Stimulated activated CD4-positive, alpha-beta T cell treated with anti-CD3 and anti-CD28 coated beads, TNF-alpha, amount 100 ng/mL, for 24 hours (primary cell): ENCODE results near the gene LCE1A.

ENCODE experiments used
- DNase-seq, 3 experiments: peaks; one replicate each; pipeline ENCODE4 v3.0.0-alpha.2; 2020; ENCODE audit warnings: low read depth in 3 of 3

The LCE1A gene, protein sequence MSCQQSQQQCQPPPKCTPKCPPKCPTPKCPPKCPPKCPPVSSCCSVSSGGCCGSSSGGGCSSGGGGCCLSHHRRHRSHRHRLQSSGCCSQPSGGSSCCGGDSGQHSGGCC

DNA sequence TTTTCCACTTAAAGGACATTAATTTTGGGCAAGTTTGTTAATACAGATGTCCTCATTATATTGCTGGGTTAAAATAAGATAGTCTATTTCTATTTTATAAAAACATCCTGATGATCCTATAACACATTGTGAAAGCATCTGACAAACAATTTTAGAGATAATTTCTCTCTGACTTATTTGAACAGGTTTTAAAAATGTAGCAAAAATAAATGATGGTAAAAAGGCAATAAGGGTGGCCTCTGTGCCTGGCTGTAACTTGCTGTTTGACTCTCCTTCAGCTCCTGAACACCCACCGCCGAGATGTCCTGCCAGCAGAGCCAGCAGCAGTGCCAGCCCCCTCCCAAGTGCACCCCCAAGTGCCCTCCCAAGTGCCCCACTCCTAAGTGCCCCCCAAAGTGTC lies at the start of gene LCE1A:
Gene LCE1A (plus strand): TSS at position 301 of the 400 bp plus-strand sequence. CDS start 0 bp downstream, at position 301.
- no peak for DNase-seq

DNA sequence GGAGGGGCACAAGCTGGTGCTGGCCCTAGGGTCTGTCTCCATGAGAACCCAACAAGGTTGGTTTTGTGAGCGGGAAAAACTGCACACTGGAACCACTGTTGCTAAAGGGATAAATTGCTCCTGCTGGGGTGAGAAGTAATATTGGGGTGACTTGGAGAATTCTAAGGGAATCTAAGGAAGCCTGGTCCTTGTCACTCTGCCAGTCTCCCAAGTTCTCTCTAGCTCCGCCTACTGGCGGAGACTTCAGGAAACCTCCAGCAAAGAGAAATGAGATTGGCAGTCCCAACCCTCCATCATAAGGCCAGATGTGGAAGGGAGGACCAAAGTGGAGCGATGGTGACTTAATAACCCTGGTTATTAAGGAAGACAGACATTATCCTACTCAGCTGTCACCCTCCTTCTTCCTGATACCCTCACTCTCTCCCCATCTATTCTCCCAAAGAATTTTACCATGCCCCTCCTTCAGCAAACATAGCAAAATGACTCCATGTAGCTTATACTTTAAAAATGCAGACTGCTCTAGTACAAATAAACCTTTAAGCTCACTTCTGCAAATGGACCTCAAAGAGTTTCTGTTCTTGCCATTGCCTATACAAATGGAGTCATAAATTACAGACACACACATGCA lies 49.6 kb upstream of the LCE1A start:
- DNase-seq, result no peak

DNA sequence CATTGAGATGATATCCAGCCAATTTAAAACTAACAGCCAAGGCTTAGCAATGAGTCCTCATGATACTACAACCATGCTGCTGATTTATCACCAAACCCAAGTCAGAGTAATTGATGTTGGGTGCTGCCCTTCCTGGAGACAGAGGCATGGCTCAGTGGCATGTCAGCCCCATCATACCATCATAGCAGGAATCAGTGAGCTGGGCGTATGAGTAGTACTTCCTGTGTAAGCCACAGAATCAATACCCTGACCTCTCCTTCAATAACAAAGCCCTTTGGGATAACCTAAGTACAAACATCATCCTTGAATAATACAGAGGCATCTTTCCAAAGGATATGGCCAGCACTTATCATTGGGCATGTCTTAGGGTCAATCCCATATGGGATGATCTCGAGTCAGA lies 44.2 kb upstream of the LCE1A start:
- DNase-seq, result no peak

DNA sequence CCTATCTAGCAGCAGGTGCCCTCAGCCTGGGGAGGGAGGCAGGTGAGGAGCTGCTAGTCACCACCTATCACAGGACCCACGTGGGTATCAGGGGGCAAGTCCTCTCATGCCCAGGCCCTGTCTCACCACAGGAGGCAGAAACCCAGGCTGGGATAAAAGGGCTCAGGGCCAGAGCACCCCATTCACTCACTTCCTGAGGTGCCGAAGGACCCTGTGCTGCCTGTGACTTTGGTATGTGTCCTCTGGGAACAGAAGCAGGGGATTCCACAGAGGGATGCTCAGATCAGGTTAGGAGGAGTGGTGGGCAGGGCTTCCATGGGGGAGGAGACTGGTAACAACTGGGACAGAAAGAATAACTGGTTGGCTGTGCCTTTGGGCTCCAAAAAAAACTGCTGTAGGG lies 41.2 kb upstream of the LCE1A start, which contains the start of gene LCE1E:
Gene LCE1E (plus strand): TSS at position 181 of the 400 bp plus-strand sequence. CDS start 1,043 bp downstream, outside the sequence.
- no peak for DNase-seq

DNA sequence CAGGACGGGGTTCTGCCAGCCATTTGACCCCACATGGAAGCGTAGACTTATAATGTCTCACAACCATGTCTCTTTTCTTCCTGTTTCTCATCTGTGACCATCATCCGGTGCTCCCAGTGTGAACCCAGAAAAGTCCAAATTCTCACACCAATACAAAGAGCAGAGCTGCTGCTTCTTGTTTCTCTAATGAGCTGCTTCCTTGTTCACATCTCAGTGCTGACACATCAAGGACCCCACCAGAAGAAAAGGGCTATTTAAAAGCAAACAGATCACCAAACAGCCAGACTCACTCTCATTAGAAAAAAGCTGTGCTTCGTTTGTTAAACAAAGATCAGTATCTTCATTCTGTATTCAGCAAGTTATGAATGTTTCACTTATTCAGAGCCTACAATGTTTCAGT lies 31.6 kb upstream of the LCE1A start:
- no peak for DNase-seq

DNA sequence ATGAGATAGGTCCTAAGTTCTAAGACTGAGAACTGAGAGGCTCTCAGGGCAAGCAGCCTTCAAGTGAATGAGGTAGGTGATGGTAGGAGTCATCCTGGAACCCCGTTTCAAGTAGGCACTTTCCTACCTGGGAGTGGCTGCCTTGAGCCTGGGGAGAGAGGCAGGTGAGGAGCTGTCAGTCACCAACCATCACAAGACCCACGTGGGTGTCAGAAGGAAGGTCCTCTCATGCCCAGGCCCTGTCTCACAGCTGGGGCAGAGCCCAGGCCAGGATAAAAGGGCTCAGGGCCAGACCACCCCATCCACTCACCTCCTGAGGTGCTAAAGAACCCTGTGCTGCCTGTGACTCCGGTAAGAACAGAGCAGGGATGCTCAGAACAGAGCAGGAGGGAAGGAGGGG lies 30.9 kb upstream of the LCE1A start, which contains the start of gene LCE1D:
Gene LCE1D (plus strand): TSS at position 301 of the 400 bp plus-strand sequence. CDS start 1,074 bp downstream, outside the sequence.
- no peak for DNase-seq

DNA sequence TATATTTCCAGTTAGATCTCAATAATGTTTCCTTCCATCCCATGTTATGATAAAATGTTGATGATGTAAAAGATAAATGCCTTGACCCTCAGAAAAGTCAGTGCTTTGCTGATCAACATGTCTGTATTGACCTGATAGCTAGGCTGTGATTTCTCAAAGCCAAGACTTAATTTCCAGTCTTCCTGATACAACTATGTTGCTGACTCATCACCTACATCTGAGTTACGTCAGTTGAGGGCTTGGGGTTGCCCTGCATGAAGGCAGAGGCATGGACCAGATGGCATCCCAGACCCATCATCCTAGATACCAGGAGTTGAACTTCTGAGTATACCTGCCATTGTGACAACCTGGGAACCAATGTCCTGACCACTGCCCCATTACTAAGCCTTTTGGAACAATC lies 25.9 kb upstream of the LCE1A start:
- DNase-seq, result no peak

DNA sequence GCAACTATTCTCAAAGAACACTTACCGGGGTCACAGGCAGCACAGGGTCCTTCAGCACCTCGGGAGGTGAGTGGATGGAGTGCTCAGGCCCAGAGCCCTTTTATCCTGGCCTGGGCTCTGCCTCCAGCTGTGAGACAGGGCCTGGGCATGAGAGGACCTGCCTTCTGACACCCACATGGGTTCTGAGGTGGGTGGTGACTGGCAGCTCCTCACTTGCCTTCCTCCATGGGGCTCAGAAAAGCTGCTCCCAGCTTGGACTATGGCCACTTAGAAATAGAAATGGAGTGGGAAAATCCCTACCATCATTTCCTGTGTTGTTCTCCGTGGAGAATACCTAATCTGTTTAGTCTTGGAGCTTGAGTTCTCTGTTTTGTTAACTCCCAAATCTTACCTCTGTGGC lies 20.7 kb upstream of the LCE1A start, which contains the start of gene LCE1C:
Gene LCE1C (minus strand): TSS at position 76 of the 400 bp plus-strand sequence. CDS start 1,173 bp downstream, outside the sequence.
- no peak for DNase-seq

DNA sequence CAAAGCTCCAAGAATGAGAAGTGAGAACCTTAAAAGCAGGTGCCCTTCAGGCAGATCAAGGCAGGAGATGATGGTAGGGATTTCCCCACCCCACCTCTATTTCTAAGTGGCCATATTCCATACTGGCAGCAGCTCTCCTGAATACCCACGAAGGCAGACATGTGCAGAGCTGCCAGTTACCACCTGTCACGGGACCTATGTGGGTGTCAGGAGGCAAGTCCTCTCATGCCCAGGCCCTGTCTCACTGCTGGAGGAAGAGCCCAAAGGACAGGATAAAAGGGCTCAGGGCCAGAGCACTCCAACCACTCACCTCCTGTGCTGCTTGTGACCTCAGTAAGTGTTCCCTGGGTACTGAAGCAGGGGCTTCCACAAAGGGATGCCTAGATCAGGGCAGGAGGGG lies 16.2 kb upstream of the LCE1A start:
- DNase-seq, result no peak

DNA sequence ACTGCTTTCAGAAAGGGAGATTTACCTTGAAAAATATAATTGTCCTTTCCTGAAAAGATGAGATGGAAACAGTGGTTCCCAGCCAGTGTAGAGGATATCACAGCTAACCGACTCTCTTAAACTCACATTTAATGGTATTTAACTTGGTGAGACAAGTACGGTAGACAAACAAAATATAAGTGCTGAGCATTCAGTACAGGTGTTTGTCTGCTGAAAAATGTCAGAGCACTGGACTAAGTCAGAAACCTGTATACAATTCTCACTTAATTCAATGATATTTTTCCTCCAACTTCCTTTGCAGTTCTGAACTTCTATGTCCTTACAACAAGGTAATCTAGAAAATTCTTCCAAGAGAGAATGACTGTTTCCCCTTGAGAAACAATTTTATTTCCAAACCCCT lies 15.6 kb upstream of the LCE1A start, which contains the start of gene LCE1B:
Gene LCE1B (plus strand): TSS at position 301 of the 400 bp plus-strand sequence. CDS start 476 bp downstream, outside the sequence.
- DNase-seq, result no peak

DNA sequence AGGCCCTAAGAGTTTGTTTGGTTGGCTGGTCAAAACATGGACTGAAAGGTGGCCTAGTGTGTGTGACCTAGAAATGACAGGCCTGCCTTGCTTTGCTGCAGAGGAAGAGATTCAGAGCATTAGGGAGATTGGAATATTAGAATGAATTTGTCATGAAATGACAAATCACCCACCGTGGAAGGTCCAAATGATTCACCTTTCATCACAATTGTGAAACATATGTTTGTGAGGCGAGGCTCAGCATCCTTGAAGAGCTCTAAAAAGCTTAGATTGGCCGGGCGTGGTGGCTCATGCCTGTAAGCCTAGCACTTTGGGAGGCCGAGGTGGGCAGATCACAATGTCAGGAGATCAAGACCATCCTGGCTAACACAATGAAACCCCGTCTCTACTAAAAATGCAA lies 10.0 kb upstream of the LCE1A start:
- DNase-seq, result no peak

DNA sequence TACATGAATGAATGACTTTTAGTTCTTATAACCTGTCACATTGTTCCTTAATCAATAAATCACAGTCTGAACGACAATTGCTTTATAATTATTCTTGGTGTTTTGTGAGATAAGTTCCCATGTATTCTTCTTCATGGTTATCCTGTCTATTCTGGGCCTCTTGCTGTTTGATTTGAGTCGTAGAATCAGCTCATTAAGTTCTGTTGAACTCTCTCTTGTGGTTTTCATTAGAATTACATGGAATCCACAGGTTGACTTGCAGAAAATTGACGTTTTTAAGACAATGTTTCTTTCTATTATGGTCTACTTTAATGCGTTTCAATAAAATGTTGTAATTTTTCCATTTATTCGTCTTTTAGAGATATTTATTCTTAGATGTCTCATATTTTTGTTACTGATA lies 4.0 kb upstream of the LCE1A start:
- DNase-seq, result no peak

DNA sequence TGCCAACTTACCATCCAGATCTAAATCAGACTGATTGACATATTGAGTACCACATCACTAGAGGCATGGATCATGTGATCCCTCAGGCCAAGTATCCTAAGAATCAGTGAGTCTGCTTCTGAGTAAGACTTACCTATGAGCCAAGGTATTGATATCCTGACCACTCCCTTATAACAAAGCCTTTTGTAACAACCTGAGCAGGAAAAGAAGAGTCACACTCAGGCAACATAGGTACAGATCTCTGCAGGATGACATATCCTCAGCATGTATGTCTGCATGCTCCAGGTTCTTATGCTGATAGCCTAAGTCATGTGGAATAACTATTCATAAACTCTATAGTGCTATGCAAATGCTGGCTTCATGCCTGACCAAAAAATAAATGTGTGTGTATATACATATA lies 2.3 kb upstream of the LCE1A start:
- DNase-seq, result no peak

DNA sequence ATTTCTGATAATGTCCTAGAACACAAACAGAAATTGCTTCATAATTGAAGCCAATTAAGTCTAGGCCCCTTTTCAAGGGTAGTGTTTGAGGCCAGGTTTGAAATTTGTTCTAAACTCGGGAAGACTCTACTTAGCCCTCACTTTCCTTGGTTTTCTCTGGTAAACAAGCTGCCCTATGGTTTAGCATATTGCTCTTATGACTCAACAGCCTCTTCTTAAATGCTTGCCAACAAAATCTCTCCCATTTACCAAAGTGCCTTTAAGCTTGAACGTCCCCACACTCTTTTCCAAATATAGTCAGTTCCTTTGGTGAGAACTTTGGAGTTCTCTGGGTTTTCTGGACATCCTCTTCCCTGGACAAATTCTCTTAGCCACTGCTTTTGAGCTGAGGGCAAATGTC lies 9.6 kb downstream of the LCE1A start:
- no peak for DNase-seq

DNA sequence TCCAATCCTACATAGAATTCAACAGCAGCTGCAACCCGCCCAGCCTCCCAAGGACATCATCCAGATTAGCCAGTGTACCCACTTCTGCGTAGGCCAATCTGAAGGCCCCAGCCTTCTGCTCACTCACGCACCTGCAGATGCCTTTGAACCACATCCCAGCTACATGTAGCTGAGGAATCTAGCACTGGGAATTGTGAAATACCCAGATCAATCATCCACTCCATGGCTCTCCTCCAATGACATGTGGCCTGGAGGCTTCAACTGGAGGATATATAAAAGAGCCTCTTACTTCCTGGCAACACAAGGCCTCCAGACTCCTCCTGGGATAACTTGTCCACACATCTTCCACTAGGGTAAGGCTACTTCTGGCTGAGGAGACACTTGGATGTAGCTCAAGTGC lies 15.3 kb downstream of the LCE1A start, which contains the start of gene LCE6A:
Gene LCE6A (plus strand): TSS at position 301 of the 400 bp plus-strand sequence. CDS start 665 bp downstream, outside the sequence.
- DNase-seq, result no peak

DNA sequence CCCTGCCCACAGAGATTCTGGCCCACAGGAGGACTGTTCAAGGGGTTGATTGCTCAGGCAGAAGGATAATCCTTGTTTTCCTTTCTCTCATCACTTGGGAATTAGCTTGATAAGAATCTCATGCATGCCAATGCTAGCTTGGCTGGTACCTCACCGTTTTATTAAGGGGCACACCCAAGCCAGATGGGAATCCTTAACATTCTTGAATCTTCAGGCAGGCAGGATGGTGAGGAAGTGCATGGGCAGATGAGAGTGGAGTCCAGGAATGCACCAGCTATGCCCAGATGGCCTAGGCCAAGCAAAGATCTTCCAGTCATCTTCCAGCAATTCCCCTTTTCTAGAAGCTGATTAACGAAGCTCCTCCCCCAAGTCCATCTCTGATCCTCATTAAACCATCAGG lies 28.4 kb downstream of the LCE1A start:
- no peak for DNase-seq

DNA sequence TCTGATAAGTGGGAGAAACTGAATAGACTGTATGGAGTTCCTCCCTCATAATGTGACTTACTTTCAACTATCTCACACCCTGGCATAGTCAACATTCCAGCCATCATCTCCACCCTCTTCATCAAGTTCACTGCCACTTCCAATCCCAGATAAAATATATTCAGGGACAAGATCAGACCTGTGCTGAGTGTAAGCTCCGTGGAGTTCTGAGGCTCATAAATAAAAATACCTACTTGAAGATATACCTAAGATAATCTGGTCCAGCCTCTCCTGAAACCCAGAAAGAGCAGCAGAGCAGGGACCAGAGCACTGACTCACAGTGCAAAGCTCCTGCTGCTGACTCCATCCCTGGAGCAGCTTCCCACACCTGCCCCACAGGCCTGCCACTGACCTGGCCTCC lies 30.8 kb downstream of the LCE1A start:
- no peak for DNase-seq

DNA sequence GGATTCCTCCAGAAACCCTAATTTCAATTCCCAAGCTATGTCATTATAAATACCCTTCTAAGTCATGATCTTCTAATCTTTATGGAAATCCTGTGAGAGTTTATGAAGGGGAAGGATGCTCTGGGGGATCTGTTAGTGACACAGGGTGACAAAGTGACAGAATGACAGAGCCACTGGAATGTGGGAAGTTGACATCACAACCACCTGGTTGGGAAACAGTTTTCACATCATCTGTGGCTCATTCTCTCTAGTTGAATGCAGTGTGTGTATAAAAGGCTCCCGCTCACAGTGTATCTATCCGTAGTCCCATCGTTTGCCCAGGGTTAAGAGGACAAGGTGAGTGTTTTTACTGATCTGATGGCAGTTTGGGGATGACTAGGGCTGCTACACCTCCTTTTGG lies 32.4 kb downstream of the LCE1A start, which contains the start of gene LCE7A:
Gene LCE7A (plus strand): TSS at position 301 of the 400 bp plus-strand sequence. CDS start 702 bp downstream, outside the sequence.
- DNase-seq, result no peak

DNA sequence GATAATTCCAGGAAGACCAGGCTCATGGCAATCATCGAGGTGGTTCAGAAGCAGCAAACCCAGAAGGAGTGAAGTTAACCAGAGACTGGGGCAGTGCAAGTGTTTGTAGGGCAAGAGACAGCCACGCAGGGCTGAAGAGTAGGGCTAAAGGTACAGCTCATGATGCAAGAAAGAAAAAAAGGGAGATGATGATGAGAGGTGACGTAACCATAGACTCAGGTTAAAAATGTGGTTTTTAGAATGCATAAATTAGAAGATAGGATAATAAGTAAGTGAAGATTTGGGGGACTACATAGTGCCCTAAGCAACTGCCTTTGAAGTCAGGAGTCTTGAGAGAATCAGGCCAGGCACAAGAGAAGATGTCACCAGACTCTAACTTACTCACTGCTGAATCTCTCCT lies 32.9 kb downstream of the LCE1A start:
- DNase-seq, result no peak

DNA sequence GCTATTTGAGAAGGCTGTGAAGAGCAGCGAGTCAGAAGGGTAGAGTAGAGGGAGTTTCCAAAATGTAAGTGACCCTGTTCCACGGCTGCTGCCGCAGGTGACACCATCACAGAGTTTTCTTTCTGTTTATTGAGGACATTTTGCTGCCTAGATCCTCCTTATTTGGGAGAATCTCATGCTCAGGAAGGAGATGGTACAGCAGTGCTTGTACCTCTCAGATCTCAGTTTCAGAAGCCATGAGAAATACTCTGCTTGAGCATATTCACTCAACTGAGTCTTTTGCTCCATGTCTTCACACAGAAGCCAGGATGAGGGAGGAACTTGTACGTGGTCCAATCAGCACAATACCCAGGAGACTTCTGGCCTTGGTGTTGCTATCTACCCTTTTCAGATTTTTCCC lies 34.1 kb downstream of the LCE1A start:
- DNase-seq, result no peak

DNA sequence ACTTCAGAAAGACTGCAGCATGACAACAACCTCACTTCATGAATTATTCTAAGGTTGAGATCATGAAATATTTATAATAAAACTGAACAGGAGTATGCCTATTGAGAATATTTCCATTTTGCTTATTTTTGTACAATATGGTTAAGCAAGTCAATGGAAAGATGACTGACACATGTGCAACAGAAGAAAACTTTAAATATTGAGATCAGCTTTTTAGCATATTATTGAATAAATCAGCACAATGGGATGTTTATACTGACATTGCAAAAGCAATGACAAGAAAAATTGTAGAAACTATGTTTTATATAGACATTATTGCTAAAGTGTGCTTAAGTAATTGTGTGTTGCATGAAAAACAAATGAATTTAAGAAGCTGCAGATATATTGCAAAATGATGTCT lies 37.2 kb downstream of the LCE1A start:
- DNase-seq, result no peak

DNA sequence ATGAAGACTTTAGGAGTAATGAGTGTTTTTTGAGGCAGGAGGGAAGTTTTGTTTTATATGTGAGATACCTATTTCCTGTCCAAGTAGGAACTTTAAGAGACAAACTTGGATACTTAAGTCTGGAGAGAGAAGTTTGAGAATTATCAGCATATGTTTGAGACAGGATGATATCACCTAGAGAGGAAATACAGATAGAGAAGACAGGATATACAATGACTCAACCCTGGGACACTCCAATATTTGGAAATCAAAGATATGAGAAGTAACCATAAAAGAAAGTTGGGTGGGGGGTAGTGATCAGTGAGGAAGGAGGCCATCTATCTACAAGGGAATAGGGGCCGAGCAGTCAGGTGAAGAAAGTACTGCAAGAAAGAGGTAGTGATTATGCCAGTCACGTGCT lies 39.0 kb downstream of the LCE1A start:
- DNase-seq, result no peak

DNA sequence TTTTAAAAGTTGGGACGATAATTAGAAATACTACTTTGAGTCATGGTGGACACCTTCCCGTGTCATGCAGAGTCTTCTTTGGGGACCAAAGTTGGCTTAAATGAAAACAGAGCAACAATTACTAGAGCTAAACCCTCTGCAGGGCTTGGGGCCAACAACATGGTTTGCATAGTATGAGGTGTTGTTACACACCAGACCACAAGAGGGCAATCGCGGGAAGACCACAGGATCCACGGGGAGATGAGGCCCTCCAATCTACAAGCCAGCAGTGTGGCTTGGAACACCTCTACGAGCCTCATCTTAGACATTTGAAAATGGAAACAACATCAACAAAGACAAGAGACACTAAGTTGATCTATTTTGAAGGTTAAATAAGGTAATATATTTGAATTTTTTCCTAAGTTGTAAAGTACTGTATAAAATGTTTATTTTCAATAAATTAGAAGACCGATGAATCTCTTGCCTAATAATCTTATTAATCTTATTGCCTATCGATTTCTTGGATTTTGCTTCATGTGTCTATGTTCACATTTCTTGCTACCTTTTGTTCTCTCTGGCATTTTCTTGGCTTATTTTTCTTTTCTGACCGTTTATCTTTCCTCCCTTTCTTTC lies 42.6 kb downstream of the LCE1A start:
- peak; percentile 30 to 47 (median 31) for DNase-seq
